NCI-H748 (cell line): ENCODE measurements around the gene CLUH.
"Not testable (repeated sequence)": the region's sequence is repeated elsewhere in the genome, so short reads cannot be mapped to it uniquely, and the experiment has no call there.

Experiments
- DNase-seq: peaks from one replicate; lab custom pipeline; 2025; ENCODE audit not compliant: unreplicated experiment; lab: John Stamatoyannopoulos, UW

The CLUH gene

GRCh38 chr17:2701161-2701995 is 10.2 kb downstream of the CLUH start:
- no peak for DNase-seq

GRCh38 chr17:2700491-2701141 is 10.9 kb downstream of the CLUH start:
- no peak for DNase-seq

- no peak for DNase-seq
Observed at GRCh38 chr17:2700030-2700490, 11.5 kb downstream of the CLUH start.

DNA sequence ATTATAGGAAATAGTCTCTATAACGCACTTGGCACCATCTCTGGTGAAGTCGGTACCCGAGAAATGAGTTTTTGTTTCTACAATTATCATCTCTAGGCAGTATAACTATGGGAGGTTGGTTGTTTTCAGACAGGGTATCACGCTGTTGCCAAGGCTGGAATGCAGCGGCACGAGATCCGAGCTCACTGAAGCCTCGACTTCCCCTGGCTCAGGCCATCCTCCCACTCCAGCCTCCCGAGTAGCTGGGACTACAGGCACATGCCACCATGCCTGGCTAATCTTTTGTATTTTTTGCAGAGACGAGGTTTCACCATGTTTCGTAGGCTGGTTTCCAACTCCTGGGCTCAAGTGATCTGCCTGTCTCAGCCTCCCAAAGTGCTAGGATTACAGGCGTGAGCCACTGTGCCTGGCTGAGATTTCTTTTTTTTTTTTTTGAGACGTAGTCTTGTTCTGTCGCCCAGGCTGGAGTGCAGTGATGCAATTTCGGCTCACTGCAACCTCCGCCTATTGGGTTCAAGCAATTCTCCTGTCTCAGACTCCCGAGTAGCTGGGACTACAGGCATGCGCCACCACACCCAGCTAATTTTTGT is 12.3 kb downstream of the CLUH start:
- DNase-seq = not testable (repeated sequence)

DNA sequence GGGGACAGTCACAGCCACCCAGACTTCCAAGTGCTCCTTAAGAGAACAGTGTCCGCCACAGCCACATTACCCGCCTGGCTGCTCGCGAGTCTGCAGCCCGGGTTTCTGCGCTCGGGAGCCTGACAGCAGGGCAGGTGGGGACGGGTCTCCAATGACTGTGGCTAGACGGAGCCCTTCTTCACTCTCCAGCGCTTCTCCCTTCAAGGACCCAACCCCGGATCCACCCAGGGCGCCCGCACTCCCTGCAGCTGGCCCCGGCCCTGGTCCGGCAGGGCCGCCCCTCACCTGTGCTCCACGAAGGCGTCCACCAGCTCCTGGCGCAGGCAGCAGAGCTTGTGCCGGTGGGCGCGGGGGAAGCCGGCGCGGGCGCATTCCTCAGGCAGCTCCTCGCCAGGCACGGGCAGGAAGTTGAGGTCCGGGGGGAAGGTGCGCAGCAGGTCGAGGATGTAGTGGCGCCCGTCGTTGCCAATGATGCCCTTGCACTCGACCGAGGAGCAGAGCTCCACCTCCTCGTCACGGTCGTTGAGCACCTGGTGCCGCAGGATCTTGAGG is 13.9 kb downstream of the CLUH start:
- no peak for DNase-seq

DNA sequence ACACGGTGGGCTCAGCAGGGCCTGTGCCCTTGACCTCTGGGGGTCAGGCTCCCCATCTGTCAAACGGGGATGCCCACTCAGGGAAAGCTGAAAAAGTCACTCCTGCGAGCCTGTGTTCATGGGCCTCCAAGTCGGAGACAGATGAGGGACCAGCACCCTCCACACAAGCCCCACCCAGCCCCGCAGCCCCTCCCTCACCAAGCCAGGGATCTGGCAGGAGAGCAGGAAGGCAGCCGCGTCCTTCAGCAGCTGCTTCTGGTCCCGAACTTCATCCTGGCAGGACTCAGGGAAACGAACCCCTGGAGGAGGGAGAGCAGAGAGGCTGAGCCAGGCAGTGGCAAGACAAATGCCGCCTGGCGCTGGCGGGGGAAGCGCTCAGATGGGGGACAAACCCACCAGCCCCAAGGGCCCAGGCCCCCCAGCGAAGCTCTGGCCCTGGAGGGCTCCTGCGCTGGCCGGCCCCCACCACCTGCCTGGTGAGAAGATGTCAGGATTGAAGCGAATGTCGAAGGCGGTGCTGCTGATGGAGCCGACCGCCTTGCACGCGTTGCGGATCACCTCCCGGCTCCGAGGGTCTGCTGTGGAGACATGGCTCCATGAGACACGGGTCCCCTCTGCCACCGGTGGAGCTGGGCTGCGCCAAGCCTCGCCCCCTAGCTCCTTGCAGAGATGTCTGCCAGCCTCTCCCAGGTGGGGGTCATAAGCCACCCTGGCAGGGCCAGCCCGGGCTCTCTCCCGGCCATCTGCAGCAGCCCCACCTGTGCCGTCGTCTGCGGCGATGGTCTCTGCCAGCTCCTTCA is 15.4 kb downstream of the CLUH start:
- DNase-seq = no peak

GRCh38 chr17:2695243-2695960 is 16.2 kb downstream of the CLUH start:
- DNase-seq = no peak

- no peak for DNase-seq
Observed at GRCh38 chr17:2694381-2695242, 17.0 kb downstream of the CLUH start.

DNA sequence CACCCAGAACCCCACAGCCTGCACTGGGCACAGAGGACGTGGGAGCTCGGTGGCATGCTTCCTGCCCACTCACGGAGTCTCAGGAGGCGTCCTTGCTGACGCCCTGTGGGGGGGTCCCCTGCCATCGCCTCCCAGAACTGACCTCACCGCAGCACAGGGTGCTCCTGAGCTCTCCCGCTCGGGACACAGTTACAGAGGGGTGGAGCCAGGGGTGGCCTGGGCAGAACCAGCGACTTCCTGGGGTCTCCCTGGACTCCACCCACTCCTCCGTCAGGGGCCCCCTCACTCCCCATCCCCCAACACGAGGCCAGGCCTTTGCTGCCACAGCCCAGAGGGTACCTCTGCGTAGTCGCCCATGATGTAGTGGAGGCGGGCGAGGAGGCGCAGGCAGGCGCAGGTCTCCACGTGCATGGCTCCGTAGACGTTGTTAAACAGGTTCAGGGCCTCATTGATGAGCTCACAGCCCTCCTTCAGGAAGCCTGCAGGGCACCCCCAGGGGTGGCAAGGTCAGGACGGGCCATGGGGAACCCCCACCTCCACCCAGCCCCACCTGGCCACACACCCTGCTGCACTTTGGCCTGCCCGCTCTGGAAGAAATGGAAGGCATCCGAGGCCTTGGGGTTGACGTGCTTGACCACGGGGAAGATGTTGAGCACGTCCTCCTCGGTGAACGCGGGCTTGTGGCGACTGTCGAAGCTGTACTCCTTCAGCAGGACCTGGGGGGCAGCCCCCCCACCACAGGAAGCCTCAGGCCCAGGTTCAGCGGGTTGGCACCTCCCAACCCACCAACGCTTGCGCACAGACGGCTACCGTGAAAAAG is 17.8 kb downstream of the CLUH start:
- DNase-seq = no peak

GRCh38 chr17:2692781-2693135 is 18.8 kb downstream of the CLUH start:
- no peak for DNase-seq

DNA sequence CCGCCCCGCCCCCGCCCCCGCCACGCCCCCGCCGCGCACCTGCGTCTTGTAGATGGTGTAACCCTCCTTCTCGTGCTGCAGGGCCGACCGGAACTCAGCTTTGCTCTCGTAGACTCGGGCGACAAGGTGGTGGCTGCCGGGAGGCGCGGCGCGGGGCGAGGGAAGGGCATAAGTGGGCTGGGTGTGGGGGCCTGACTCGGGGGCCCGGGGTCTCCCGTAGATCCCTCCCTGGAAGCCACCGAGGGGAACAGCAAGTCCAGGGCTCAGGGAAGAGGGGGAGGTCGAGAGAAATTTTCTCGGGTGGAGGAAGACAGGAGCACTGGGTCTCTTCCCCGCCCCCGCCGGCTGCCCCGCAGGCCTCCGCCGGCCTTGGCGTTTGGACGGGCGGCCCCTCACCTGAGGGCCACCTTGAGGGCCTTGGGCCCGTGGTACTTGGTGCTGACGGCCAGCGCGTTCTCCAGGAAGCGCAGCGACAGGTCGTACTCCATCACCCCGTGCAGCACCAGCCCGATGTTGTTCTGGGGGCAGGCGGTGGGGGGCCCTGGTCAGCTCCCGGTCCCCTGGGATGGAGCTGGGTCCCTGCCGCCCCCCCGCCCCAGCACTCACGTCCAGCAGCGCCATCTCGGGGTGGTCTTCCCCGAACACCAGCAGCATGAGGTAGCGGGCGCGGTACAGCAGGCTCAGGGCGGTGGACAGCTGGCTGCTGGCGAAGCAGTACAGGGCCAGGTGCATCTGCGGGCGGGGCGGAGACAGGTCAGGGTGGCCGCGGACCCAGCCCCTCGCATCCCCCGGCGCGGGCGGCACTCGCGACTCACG is 19.4 kb downstream of the CLUH start:
- DNase-seq = no peak

DNA sequence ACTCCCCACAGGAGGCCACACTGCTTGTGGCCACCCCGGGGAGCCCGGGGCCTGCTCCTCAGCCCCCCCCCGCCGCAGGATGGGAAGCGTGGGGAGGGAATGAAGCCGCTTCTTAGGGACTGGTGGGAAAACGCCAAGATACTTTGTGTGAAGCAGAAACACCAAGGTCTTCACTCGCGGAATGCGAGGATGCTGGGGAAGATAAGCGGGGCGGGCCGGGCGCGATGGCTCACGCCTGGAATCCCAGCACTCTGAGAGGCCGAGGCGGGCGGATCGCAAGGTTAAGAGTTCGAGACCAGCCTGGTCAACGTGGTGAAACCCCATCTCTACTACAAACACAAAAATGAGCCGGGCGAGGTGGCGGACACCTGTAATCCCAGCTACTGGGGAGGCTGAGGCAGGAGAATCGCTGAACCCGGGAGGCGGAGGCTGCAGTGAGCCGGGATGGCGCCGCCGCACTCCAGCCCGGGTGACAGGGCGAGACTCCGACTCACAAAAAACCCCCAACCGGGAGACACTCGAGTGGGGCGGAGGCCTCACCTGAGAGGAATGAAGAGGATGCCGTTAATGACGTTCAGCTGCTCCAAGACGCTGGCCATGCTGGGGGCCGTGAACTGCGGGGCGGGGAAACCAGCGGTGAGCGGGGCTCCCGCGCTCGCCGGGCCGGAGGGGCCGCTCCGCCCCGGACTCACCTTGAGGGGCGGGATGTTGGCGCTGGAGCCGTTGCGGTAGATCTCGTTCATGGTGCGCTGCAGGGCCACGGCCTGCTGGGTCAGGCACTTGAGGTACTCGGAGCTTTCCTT is 20.3 kb downstream of the CLUH start:
- no peak for DNase-seq

GRCh38 chr17:2690165-2691068 is 21.1 kb downstream of the CLUH start:
- DNase-seq = no peak

- peak; percentile 79 for DNase-seq
Observed at GRCh38 chr17:2689411-2690164, 22.0 kb downstream of the CLUH start.
